Breast epithelium (tissue), 4 donors: Measurements from ENCODE around the gene CCDC92. TPM values are rescaled to one million over a fixed set of nuclear protein-coding genes. Genes with fewer than 3 reads are reported as not detected.

Experiments used
- DNase-seq, 2 donors: peaks; one replicate each; pipeline ENCODE4 v3.0.0-alpha.2; 2019; ENCODE audit warnings: low spot score in 2 of 2
- H3K27ac ChIP-seq, 2 donors: fragments of 200-600 bp; sonication (generic) in 1 of 2; one replicate each; pipeline ENCODE4 v1.5.1; 2016 to 2019; ENCODE audit warnings: mild to moderate bottlenecking in 1 of 2
- H3K27me3 ChIP-seq, 2 donors: fragments of 200-600 bp; sonication (generic) in 1 of 2; one replicate each; pipeline versions ENCODE4 v1.5.1 to v1.6.0; 2017 to 2019; ENCODE audit warnings: control low read depth in 1 of 2, mild to moderate bottlenecking in 1 of 2
- H3K36me3 ChIP-seq: fragments of 200-600 bp; one replicate; pipeline ENCODE4 v1.5.1; 2019
- H3K4me1 ChIP-seq, 2 donors: fragments of 200-600 bp; sonication (generic); one replicate each; pipeline ENCODE4 v1.5.1; 2016 to 2019; ENCODE audit warnings: control low read depth in 1 of 2
- H3K4me3 ChIP-seq, 3 donors: fragments of 200-600 bp; sonication (generic); 1 replicate in 2 of 3; 2 replicates in 1 of 3; pipeline ENCODE4 v1.5.1; 2016 to 2019; ENCODE audit warnings: mild to moderate bottlenecking in 3 of 3, moderate library complexity in 2 of 3
- H3K9me3 ChIP-seq, 2 donors: fragments of 200-600 bp; sonication (generic) in 1 of 2; one replicate each; pipeline ENCODE4 v1.5.1; 2016 to 2019; ENCODE audit warnings: control low read depth in 1 of 2
- CTCF ChIP-seq, 3 donors: fragments of 450-650 bp; IDR thresholded peaks; one replicate each; pipeline ENCODE4 v1.5.1; 2016 to 2017; ENCODE audit warnings: antibody characterized with exemption in 3 of 3, mild to moderate bottlenecking in 3 of 3, moderate library complexity in 3 of 3
- POLR2A ChIP-seq: fragments of 450-650 bp; IDR thresholded peaks from one replicate; pipeline ENCODE4 v1.6.1; 2016; ENCODE audit warnings: antibody characterized with exemption, mild to moderate bottlenecking, moderate library complexity
- POLR2AphosphoS5 ChIP-seq, 3 donors: sonication (generic); formaldehyde crosslinking; IDR thresholded peaks; one replicate each; pipeline ENCODE4 v1.6.1; 2017; ENCODE audit warnings: antibody characterized with exemption in 3 of 3
- intact Hi-C: fragments of 100-400 bp; cut with DNase I; formaldehyde crosslinking; loops from one replicate; pipeline ENCODE4 v1.15.1; 2023; ENCODE audit warnings: low total_unique reads
- total RNA-seq, 3 donors: library from RNA; depleted of rRNA; stranded (reverse); fragments of >200 nt; gene quantifications; one replicate each; pipeline ENCODE4 v1.1.0, GENCODE V29; 2016

CCDC92 gene
- total RNA-seq, 3 donors from 2014 or later = 17.4 to 40.0 (median 24.6) TPM

GRCh38 chr12:123929946-123930583, 42.6 kb downstream of the CCDC92 start:
- H3K27ac ChIP-seq = no peak overlapping the region
- no peaks in the 10 kb centered on the region for H3K9me3 ChIP-seq
- intact Hi-C loops = no loop called here
- H3K4me1 ChIP-seq = no peaks in the 10 kb centered on the region
- H3K4me3 ChIP-seq = no peak overlapping the region
- no peak for TF ChIP-seq POLR2A
- no peak for TF ChIP-seq POLR2AphosphoS5 (IDR thresholded peaks at IDR 0.05)
- no peak for TF ChIP-seq CTCF (IDR thresholded peaks at IDR 0.05)
- DNase-seq = no peak
- H3K27me3 ChIP-seq = no peaks in the 10 kb centered on the region
- no peaks in the 10 kb centered on the region for H3K36me3 ChIP-seq

GRCh38 chr12:123928897-123929296, 43.7 kb downstream of the CCDC92 start:
- H3K9me3 ChIP-seq = no peaks in the 10 kb centered on the region
- TF ChIP-seq POLR2A = no peak
- no peak for TF ChIP-seq POLR2AphosphoS5 (IDR thresholded peaks at IDR 0.05)
- no peak for TF ChIP-seq CTCF (IDR thresholded peaks at IDR 0.05)
- H3K27ac ChIP-seq = no peak overlapping the region
- intact Hi-C loops = no loop called here
- no peaks in the 10 kb centered on the region for H3K36me3 ChIP-seq
- H3K4me3 ChIP-seq = no peak overlapping the region
- H3K4me1 ChIP-seq = no peaks in the 10 kb centered on the region
- no peak for DNase-seq
- no peaks in the 10 kb centered on the region for H3K27me3 ChIP-seq

- no peaks in the 10 kb centered on the region for H3K27me3 ChIP-seq
- no peaks in the 10 kb centered on the region for H3K9me3 ChIP-seq
- no peak overlapping the region for H3K27ac ChIP-seq
- TF ChIP-seq POLR2A = no peak
- TF ChIP-seq POLR2AphosphoS5 (IDR thresholded peaks at IDR 0.05) = no peak
- TF ChIP-seq CTCF (IDR thresholded peaks at IDR 0.05) = no peak
- intact Hi-C loops = no loop called here
- DNase-seq = no peak
- H3K4me1 ChIP-seq = no peaks in the 10 kb centered on the region
- H3K4me3 ChIP-seq = no peak overlapping the region
- no peaks in the 10 kb centered on the region for H3K36me3 ChIP-seq
Measured at GRCh38 chr12:123928274-123928865, 44.3 kb downstream of the CCDC92 start.

- no peak for DNase-seq
- Histone ChIP-seq H3K27me3 (no peaks in the 10 kb centered on the region), H3K4me3 (no peak overlapping the region), H3K36me3 (no peaks in the 10 kb centered on the region), H3K9me3 (no peaks in the 10 kb centered on the region), H3K27ac (no peak overlapping the region), H3K4me1 (no peaks in the 10 kb centered on the region)
- intact Hi-C loops = no loop called here
- TF ChIP-seq POLR2A (no peak), CTCF (IDR thresholded peaks at IDR 0.05) (no peak)
Measured at GRCh38 chr12:123924539-123924938, 48.1 kb downstream of the CCDC92 start.

GRCh38 chr12:123923927-123924326, 48.7 kb downstream of the CCDC92 start:
- no peak overlapping the region for H3K27ac ChIP-seq
- no peaks in the 10 kb centered on the region for H3K36me3 ChIP-seq
- no peaks in the 10 kb centered on the region for H3K4me1 ChIP-seq
- TF ChIP-seq CTCF (IDR thresholded peaks at IDR 0.05) (no peak), POLR2A (no peak), POLR2AphosphoS5 (IDR thresholded peaks at IDR 0.05) (no peak)
- intact Hi-C loops = no loop called here
- H3K4me3 ChIP-seq = no peak overlapping the region
- no peaks in the 10 kb centered on the region for H3K9me3 ChIP-seq
- DNase-seq = no peak
- H3K27me3 ChIP-seq = no peaks in the 10 kb centered on the region
